GM15510 (cell line): Measurements from ENCODE around the gene CD48.

ENCODE experiments used
- POLR2A ChIP-seq: IDR thresholded peaks from 3 replicates; pipeline ENCODE4 v1.6.1; 2011; ENCODE audit warnings: borderline replicate concordance; ENCODE audit not compliant: insufficient read length; ENCODE audit errors: extremely low read depth

Gene CD48

DNA sequence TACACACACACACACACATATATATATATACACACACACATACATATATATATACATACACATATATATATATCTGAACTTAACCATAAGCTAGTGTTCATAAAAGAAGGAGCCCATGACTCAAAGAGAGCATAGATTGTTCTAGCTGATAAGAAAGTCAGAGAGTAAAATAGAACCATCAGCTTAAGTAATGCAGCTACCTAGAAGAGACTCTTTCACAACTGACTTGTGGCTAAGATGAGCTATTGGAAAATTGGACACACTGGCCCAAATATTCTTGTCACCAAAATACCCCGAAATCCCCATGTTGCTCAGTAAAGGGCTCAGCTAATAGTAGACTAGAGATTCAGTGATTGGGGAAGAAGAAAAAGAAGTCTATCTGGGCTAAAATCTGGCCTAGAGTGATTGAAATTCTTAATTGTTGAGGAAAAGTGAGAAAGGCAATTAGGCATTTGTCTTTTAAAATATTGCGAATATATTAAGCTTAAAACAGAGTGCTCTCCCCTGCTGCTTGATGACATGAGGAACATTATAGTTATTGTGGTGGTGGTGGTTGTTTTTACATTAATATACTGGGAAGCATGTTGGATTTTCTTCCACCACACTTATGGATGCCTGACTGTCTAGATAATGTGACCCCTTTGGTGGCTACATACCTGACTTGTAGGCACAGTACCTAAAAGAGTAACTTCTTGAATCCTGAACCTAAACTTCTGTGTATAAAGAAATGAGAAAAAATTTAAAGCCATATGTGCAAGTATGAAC lies 71.1 kb downstream of the CD48 start:
- TF ChIP-seq POLR2A, result no peak

DNA sequence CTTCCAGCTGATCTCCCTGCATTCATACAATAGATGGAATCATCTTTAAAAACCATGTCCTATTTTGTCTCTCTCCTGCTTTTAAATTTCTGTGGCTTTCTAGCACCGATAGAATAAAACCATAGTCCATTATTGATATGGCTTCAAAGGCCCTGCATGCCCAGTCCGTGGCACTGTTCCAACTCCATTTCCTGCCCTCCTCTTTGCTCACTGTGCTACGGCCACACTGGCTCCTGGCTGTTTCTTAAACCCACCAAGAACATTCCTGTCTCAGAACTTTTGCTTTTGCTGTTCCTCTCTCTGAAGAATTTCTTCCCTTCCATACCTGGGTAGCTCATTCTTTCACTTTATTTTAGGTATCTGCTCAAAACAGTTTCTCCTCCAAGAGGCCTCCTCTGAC lies 72.0 kb downstream of the CD48 start:
- peak; percentile 24 for TF ChIP-seq POLR2A

DNA sequence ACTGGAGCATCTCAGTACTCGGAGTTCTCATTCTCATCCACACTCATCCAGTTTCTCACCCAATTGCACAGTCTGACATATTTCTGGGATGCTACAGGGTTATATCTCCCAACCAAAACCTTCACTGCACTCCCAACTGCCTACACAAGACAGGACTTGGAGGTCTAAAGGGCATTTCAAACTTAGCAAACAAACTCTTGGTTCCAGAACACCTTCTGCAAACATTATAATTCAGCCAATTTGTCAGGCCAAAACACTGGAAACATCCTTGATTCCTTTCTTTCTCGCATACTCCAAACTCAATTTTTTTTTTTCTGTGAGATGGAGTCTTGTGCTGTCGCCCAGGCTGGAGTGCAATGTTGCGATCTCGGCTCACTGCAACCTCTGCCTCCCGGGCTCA lies 72.7 kb downstream of the CD48 start:
- TF ChIP-seq POLR2A, result peak; percentile 13

DNA sequence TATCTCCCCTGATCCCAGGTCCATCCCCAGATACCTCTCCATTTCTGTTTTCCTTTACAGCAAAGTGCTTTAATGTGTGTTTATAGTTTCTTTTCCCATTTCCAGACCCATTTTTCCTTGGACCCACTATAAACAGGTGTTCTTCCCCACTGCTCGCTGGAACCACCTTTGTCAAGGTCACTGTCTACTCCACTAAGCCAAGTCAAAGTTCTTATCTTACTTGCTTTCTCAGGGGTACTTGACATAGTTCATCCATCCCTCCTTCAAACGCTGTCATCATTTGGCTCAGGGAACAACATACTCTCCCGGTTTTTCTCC lies 73.1 kb downstream of the CD48 start:
- no peak for TF ChIP-seq POLR2A

DNA sequence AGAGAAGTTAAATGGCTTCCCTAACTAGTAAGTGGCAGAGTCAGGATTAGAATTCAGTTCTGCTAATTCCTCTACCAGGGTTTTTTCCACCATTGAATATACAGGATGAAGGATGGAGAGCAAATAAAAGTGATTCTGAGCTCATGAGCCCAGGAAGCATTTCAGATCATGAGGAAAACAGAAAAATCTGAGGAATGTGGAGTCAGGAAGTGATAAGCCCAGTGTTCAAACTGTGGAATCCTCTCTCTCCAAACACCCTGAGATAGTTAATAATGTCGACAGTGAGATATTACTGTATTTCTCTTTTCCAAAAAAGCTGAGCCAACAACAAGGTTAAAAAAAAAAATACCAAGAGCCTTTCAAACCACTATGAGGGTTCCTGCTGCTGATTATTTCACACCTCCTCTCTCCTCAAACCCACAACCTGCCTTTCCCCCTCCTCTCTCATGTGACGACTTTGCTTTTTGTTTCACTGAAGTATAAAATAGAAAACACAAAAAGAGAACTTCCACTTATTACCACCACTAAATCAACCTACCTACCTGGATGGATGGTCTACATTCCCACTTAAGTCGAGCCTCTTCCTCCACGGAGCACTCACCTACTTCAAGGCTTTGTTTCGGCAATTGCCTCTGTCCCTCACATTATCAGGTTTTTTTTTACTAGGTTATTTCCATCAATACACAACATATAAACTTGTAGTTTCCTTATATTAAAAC lies 73.6 kb downstream of the CD48 start:
- TF ChIP-seq POLR2A, result peak; percentile 21

DNA sequence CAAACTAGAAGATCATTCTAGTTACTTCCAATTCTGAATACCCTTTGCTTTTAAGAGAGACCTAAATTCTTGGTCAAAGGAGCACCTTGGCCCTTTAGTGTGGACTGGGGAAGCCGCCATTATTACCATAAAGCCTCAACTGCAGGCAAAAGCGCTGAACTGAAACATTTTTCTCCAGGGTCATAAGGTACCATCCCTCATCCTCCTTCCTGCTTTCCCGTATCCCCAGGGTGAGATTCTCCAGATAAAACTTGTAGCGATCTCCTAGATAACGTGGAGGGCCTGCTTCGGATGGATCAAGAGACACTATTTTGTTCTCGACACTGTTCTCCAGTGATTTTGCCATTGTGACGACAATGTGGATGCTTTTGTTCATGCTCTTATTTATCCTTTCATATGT lies 74.6 kb downstream of the CD48 start:
- TF ChIP-seq POLR2A, result no peak

DNA sequence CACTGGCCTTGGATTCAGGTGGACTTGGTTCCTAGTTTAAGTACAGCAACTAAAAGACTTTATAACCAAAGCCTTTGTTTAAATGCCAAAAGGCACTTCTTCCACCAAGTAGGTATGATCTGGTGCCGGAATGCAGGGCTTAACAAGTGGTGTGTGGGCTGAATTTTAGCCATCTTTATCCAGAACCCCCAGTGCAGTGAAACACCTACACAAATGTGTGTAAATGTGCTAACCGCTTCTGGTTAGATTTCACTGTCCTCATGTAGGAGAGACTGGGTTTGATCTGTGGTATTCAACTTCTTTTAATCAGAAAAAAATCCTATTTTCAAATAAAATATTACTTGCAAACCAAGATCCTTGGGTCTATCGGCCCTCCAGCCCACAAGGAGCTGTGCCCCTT lies 75.1 kb downstream of the CD48 start:
- no peak for TF ChIP-seq POLR2A

DNA sequence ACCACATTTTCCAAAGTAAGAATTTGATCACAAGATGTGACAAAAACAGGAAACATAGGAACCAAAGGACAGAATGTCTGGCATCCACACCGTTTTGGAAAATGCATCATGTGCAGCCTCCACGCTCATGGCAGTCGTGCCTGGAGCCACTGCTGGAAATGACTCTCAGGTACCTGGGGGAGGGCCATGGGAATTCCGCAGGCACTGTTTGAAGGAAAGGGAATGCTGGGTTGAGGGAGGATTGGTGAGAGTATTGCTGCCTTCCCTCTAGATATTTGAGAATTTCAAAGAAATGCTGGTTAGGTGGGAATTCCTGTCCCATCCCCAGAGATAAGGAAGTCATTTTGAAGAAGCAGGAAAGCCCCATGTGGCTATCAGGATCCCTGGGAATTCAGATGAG lies 75.5 kb downstream of the CD48 start:
- peak; percentile 29 for TF ChIP-seq POLR2A

DNA sequence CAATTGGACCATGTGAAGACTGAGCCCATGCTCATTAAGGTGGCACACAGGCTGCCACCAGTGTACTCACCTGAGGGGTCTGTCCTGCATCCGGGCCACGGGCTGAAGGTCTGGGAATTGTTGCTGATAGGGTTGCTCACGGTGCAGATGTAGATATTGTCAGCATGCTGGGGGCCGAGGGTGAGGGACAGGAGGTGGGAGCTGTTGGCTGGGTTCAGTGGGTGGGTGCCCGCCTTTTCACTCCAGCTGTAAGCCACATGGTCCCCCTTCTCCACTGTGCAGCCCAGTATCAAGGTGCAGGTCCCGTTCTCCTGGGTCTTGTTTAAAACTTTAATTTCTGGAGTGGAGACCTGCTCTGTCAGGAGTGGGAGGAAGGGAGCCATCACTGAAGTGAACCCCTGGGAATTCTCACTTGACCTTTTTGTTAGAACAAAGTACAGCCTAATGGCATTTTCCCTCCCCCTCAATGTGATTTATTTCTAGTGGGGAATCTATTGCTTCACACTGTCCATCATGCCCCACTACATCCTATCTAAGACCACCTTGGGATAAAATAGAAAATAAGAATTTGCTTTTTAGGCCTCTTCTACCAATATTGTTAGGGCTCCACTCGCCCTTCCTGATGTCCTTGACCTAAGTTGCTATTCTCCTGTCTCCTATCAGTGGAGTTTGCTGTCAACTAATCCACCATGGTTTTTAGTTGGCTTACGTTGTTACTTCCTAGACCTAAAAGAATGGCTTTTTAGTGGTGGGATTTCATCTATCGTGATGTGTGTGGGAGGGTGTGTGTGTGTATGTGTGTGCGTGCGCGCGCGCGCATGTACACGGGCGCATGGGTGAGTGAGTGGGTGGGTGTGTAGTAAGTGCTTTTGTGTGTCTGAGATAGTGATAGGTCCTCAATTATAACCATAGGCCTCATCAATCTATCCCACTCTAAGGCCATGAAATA lies 76.8 kb downstream of the CD48 start:
- peak; percentile 71 for TF ChIP-seq POLR2A

DNA sequence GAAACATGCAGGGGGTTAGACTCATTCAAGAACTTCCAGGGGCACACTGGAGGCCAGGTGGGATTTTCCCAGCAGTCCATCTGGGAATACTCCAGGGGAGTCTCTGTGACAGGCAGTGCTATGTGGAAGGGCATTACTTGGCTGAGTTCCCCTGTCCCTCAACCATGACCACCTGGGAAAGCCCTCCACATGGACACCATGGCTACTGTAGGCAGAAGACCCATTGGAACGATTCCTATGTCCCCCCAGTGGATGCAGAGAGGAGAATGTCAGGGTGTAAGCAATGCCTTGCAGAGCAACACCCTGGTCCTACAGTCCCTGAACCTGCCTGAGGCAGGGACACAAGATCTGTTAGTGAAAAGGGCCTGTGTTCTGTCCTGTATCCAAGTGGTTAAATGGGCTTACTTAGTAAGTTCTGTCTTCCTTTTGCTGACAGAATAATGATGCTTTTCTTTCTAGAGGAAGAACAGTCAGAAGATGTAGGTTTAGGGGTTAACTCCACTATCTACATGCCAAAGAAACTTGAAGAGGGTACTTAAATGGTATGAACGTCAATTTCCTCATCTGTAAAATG lies 78.2 kb downstream of the CD48 start:
- TF ChIP-seq POLR2A, result peak; percentile 19

DNA sequence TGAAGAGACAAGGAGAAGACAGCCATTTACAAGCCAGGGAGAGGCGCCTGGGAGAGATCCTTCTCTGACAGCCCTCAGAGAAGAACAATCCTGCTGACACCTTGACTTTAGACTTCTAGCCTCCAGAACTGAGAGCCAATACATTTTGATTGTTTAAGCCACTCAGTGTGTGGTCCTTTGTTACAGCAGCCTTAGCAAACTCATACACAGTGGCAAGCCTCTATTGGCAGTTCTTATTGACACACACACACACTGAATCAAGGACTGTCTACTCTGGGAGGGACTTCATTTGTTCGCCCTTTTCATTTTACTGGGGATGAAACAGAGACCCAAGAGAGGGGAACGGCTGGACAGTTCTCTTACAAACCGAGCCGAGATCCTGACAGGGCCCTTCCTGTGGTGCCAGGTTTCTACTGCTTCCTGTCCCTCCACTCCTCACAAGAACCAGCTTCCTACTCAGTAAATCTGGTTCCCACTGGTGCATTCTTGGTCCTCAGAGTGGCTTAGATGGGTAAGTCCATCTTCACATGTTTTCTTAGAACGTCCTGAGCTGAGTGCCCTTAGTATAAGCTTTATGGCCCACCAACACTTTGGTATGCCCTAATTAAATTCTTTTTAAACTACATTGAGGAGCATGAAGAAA lies 79.5 kb downstream of the CD48 start:
- peak; percentile 46 for TF ChIP-seq POLR2A

DNA sequence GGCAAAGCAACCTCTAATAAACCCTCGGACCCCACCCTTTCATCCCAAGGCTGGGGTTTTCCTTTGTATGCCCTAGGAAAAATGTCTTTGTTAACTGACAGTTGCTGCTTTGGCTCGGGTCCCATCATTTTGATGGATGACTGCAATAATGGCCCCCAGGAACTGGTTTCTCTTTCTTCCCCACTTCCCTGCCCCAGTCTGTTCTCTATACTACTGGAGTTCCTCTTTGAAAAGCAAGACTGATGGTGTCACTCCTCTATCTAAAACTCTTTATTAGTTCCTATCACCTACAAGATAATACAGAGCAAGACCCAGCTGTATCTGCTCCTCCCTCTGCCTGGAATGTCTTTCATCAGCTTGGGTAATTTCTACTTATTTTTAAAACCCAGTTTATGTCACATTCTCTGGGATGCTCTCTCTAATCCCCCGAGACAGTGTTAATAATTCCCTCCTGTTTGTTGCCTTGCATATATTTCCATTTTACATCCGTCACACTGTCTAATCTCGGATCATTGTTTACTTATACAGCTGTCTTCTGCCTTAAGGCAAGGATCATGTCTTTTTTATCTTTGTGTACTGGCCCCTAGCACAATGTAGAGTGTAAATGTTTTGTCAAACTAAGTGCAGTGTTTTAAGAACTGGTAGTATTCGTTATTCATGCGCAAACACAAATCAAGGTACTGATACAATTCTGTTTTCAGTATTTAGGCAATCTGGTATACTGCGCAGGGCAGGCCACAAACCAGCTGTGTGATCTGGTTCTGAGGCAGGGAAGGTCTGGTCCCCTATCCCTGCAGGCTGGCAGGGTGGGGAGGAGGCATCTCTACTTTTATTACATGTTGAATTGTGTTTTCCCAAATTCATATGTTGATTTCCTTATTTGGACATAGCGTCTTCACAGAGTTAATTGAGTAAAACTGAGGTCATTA lies 80.8 kb downstream of the CD48 start:
- peak; percentile 34 for TF ChIP-seq POLR2A

DNA sequence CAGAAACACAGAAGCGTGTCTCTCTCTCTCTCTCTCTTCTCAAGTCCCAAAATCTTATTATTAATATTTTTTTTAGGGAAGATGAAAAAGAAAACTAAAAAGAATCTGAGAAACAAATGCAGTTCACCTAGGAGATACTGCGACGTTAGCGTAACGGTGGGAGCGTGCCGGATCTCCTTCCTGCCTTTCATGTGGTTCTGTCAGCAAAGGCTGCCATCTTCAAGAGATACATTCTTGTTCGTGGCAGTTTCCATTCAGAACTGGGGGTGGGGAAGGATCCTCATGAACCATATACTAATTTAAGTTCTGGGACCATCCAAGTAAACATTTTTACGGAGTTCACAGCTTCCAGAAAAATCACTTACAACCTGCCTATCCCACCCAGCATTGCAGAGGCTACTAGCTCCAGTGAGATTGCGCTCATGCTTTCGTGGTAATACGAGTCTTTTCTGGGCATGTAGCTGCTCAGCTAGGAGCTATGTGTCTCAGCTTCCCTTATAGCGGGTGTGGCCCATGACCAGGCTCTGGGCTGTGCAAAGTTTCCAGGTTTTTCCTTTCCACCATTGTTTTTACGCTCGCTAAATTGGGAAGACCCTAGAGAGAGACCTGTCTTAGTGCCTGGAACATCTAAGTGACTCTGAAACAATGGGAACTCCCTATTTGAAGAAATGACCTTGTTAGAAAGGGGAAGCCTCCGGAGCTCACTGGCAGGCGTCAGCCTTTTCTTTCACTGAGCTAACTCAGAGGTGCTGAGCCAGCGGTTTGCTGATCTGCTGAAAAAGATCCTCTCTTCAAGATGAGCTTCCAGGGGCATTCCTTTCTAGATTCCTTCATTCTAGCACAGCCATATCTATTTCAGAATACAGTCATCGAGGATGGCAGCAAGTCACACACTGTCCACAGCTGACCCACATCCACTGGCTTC lies 82.1 kb downstream of the CD48 start:
- TF ChIP-seq POLR2A, result no peak

DNA sequence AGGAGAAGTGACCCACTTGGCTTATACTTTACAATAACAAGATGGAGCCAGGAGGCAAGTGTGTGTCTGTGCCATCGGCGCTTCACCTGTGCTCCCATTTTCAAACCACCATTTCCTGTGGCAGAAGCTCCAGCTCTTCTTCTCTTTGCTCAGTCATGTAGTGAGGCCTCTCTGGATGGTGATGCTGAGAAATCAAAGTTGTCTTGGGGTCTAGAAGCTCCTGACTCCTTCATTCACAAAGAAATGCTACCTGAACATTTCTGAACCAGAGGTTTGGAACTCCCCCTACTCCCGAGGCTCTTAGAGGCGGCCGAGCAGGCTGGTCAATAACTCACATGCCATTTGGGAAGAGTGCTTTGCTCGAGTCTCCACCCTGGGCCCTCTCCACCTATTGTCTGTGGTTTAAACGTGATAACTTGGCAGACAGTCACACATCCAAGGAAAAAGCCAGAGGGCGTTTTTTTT lies 82.8 kb downstream of the CD48 start:
- peak; percentile 38 for TF ChIP-seq POLR2A
